Astrocyte of the cerebellum (primary cell): ENCODE results near the gene FAM185A.
A peak's percentile ranks its signal among the peaks of the same experiment; 100 is the strongest.
"Not testable (repeated sequence)": the region's sequence is repeated elsewhere in the genome, so short reads cannot be mapped to it uniquely, and the experiment has no call there.

Source experiments
- DNase-seq: peaks from one replicate; pipeline ENCODE4 v3.0.0-alpha.2; 2011; ENCODE audit warnings: low read depth
- H3K4me3 ChIP-seq: 2 replicates; pipeline ENCODE4 v1.5.1; 2011; ENCODE audit warnings: mild to moderate bottlenecking, low read depth, low read length, moderate library complexity
- in situ Hi-C: cut with HindIII; loops from 2 replicates; pipeline ENCODE4 v1.10.0; 2017; ENCODE audit warnings: low sequenced_read_pairs
- TF ChIP-seq, protein P1 (sequence below): IDR thresholded peaks from 2 replicates; pipeline ENCODE4 v1.5.1; 2012; ENCODE audit warnings: low read length, low read depth, moderate library complexity, mild to moderate bottlenecking; ENCODE audit errors: missing control alignments

The FAM185A gene

DNA sequence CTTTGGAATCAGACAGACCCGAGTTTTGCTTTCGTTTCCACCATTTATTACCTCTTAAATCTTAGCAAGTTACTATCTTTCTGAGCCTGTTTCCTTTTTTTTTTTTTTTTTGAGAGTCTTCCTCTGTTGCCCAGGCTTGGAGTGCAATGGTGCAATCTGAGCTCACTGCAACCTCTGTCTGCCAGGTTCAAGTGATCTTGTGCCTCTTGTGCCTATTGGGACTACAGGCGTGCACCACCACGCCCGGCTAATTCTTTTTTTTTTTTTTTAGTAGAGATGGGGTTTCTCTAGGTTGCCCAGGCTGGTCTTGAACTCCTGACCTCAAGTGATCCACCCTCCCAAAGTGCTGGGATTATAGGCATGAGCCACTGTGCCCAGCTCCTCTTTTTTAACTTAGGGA, 84.5 kb downstream of the FAM185A start:
- H3K4me3 ChIP-seq: no peak overlapping the region
- no peak for DNase-seq
- TF ChIP-seq, protein P1, sequence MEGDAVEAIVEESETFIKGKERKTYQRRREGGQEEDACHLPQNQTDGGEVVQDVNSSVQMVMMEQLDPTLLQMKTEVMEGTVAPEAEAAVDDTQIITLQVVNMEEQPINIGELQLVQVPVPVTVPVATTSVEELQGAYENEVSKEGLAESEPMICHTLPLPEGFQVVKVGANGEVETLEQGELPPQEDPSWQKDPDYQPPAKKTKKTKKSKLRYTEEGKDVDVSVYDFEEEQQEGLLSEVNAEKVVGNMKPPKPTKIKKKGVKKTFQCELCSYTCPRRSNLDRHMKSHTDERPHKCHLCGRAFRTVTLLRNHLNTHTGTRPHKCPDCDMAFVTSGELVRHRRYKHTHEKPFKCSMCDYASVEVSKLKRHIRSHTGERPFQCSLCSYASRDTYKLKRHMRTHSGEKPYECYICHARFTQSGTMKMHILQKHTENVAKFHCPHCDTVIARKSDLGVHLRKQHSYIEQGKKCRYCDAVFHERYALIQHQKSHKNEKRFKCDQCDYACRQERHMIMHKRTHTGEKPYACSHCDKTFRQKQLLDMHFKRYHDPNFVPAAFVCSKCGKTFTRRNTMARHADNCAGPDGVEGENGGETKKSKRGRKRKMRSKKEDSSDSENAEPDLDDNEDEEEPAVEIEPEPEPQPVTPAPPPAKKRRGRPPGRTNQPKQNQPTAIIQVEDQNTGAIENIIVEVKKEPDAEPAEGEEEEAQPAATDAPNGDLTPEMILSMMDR: no peak
- in situ Hi-C loops: no loop called here

DNA sequence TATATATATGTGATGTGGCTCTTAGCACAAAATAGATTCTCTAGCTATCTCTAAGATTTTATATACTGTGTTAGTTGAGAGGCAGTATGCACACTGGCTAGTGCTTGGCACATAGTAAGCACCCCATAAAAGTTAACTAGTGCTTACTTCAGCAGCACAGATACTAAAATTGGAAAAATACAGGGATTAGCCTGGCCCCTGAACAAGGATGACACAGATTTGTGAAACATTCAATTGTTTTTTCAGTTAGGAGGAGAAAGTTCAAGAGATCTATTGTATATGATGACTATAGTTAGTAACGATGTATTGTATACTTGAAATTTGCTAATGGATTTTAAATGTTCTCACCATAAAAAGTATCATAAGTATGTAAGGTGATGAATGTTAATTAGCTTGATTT, 85.7 kb downstream of the FAM185A start:
- in situ Hi-C loops: no loop called here
- DNase-seq: no peak
- no peak overlapping the region for H3K4me3 ChIP-seq
- TF ChIP-seq, protein P1: no peak

DNA sequence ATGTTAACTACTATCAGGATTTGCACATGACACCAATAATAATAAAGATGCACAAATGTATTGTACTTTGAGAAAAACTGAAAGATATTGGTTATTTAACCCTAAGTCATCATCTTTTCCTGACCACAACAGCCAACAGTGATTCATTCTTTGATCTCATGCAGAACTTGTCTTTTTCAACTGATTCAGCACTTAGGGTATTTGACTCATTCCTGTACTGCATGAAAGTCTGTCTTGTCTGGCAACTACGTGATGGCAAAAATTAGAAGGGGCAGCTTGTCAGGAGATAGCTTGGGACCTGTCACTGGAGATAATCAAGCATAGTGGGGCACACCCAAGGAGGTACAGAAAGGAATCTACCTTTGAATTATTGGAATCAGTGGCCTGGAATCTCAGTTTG, 86.2 kb downstream of the FAM185A start:
- TF ChIP-seq, protein P1: no peak
- in situ Hi-C loops: no loop called here
- H3K4me3 ChIP-seq: no peak overlapping the region
- DNase-seq: peak; percentile 72

DNA sequence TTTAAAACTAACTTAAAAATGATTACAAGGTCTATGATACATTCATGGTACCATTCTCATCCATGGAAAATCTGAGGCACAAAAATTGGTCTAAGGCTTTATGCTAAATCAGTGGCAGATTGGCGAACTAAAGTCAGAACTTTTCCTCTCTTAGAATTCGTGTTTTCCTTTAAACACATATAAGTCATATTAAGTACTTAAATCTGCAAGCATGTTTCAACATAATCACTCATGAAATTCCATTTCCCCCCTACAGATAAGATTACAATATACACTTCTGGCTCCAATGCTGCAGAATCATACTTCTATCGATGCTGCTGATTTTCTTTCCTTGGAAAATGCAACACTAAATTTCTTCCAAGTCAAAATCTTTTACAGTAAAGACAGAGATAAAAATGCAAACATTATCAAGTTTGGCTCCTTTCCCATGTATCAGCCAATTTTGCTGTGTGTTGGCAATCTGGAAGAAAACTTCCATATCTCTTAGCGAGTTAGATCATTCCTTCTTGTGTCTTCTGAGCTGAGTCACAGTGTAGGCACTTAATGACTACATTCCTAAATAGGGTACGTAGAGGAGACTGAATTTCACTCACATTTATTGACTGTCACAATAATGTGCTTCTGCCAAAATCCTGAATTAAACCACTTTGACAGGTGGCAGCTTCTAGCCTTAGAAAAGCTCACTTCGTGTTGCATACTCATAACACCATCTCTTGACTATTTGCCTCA, 87.6 kb downstream of the FAM185A start:
- peak; percentile 61 for DNase-seq
- TF ChIP-seq, protein P1: no peak
- in situ Hi-C loops: no loop called here
- H3K4me3 ChIP-seq: no peak overlapping the region

DNA sequence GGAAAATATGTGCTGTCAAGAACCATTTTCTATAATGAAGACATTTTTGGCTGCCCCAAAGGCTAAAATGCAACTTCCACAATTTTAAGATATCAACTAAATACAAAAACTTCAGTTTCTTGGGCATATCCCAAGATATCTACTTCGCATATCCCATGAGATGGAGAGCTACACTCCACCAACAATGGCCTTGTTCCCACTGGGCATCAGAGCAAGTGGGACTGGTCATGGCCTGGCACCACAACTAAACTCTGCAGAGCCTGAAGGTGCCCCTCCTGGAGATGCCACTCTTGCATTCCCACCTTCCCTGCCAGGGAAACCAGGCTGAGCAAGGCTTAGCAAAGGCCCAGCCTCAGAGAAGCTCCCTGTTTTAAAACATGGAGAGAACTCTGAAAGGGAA, 88.2 kb downstream of the FAM185A start:
- H3K4me3 ChIP-seq: no peak overlapping the region
- in situ Hi-C loops: no loop called here
- no peak for DNase-seq
- TF ChIP-seq, protein P1: no peak

DNA sequence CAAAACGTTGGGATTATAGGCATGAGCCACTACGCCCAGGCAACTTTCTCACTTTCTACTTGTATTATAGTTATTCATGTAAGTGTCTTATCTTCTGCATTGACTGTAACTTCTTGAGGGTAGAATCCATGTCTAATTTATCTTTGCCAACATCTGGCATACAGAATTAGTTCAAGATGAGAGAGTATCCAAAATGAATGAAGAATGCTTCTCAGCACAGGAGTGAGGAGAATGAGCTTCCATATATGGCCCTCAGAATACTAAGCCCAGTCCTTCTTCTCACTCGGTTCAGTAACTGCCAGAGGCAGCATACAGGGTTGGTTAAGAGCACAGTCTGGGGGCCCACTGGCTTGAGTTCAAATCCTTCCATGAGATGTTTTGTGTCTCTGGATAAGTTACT, 89.0 kb downstream of the FAM185A start:
- no peak overlapping the region for H3K4me3 ChIP-seq
- TF ChIP-seq, protein P1: no peak
- DNase-seq: no peak
- in situ Hi-C loops: no loop called here

DNA sequence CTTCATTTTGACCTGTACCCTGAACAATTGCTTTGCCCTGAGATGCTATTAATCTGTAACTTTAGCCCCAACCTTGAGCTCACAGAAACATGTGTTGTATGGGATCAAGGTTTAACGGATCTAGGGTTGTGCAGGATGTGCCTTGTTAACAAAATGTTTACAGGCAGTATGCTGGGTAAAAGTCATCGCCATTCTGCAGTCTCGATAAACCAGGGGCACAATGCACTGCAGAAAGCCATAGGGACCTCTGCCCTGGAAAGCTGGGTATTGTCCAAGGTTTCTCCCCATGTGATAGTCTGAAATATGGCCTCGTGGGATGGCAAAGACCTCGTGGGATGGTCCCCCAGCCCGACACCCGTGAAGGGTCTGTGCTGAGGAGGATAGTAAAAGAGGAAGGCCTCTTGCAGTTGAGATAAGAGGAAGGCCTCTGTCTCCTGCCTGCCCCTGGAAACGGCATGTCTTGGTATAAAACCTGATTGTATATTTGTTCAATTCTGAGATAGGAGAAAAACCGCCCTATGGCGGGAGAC, 89.8 kb downstream of the FAM185A start:
- H3K4me3 ChIP-seq, in situ Hi-C loops, DNase-seq: not testable (repeated sequence)
